Mesendoderm (in vitro differentiated cells): ENCODE data around the gene NISCH.

Source experiments
- DNase-seq: peaks from one replicate; pipeline ENCODE4 v3.0.0; 2013
- H2AK5ac ChIP-seq: 2 replicates; pipeline ENCODE4 v1.6.1; 2013; ENCODE audit warnings: low read length, inconsistent platforms
- H2BK120ac ChIP-seq: 2 replicates; pipeline ENCODE4 v1.6.1; 2013; ENCODE audit warnings: low read depth, mild to moderate bottlenecking, low read length, moderate library complexity, mixed read lengths
- H2BK15ac ChIP-seq: replicated peaks from 2 replicates; pipeline ENCODE4 v1.6.1; 2013; ENCODE audit warnings: low read depth, mild to moderate bottlenecking, moderate library complexity
- H2BK5ac ChIP-seq: 2 replicates; pipeline ENCODE4 v1.6.1; 2013; ENCODE audit warnings: low read length, inconsistent platforms
- H3K18ac ChIP-seq: 2 replicates; pipeline ENCODE4 v1.6.1; 2013; ENCODE audit warnings: mild to moderate bottlenecking, low read length, mixed read lengths
- H3K23ac ChIP-seq: one replicate; pipeline ENCODE4 v1.6.1; 2013; ENCODE audit warnings: low read length
- H3K27ac ChIP-seq: 2 replicates; pipeline ENCODE4 v1.5.1; 2013; ENCODE audit warnings: low read depth, mild to moderate bottlenecking, inconsistent platforms, low read length, moderate library complexity
- H3K27me3 ChIP-seq: 2 replicates; pipeline ENCODE4 v1.6.1; 2013; ENCODE audit warnings: low read length, control low read depth, mild to moderate bottlenecking, inconsistent platforms; ENCODE audit not compliant: insufficient read depth, poor library complexity
- H3K36me3 ChIP-seq: 2 replicates; pipeline ENCODE4 v1.6.1; 2013; ENCODE audit warnings: low read length, inconsistent platforms; ENCODE audit not compliant: control insufficient read depth, insufficient read depth
- H3K4ac ChIP-seq: one replicate; pipeline ENCODE4 v1.6.1; 2013; ENCODE audit warnings: low read depth, mild to moderate bottlenecking, low read length, moderate library complexity
- H3K4me1 ChIP-seq: 2 replicates; pipeline ENCODE4 v1.6.1; 2013; ENCODE audit warnings: low read depth, low read length, inconsistent platforms; ENCODE audit not compliant: control insufficient read depth
- H3K4me2 ChIP-seq: 2 replicates; pipeline ENCODE4 v1.6.1; 2013; ENCODE audit warnings: low read length
- H3K4me3 ChIP-seq: 2 replicates; pipeline ENCODE4 v1.5.1; 2013; ENCODE audit warnings: mild to moderate bottlenecking, low read length
- H3K56ac ChIP-seq: one replicate; pipeline ENCODE4 v1.6.1; 2013; ENCODE audit warnings: low read length
- H3K79me1 ChIP-seq: 2 replicates; pipeline ENCODE4 v1.6.1; 2013; ENCODE audit warnings: low read length, inconsistent platforms
- H3K79me2 ChIP-seq: 2 replicates; pipeline ENCODE4 v1.6.1; 2013; ENCODE audit warnings: mild to moderate bottlenecking, low read length; ENCODE audit not compliant: control insufficient read depth, insufficient read depth
- H3K9ac ChIP-seq: 2 replicates; pipeline ENCODE4 v1.6.1; 2013; ENCODE audit warnings: low read length, inconsistent platforms
- H4K5ac ChIP-seq: one replicate; pipeline ENCODE4 v1.6.1; 2013; ENCODE audit warnings: low read length
- H4K8ac ChIP-seq: one replicate; pipeline ENCODE4 v1.6.1; 2013; ENCODE audit warnings: low read depth, mild to moderate bottlenecking, control low read depth, low read length, moderate library complexity
- WGBS: extraction: QIAGEN DNeasy Blood & Tissue Kit; methylation state at CpG from one replicate; pipeline ENCODE4 v1.1.7; 2013; ENCODE audit warnings: low lambda C conversion rate, missing lambda C conversion rate; ENCODE audit not compliant: insufficient coverage; ENCODE audit errors: extremely low coverage; 5-methylcytosine and 5-hydroxymethylcytosine counted together

NISCH gene

DNA sequence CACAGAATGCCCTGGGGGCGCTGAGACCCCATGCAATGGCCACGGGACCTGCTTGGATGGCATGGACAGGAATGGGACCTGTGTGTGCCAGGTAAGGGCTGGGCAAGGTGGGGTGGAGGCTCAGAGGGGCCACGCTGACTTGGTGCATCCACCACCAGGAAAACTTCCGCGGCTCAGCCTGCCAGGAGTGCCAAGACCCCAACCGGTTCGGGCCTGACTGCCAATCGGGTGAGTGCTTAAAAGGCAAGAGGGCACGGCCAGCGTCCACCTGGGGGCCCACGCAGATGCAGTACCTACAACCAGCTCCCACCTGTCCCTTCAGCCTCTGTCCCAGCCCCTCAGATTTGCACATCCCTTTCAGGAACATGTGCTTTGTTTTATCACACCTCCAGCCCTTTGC lies 46.6 kb downstream of the NISCH start:
- no peaks in the 10 kb centered on the region for H3K27me3 ChIP-seq
- no peak overlapping the region for H3K56ac ChIP-seq
- no peaks in the 10 kb centered on the region for H3K36me3 ChIP-seq
- no peak overlapping the region for H3K23ac ChIP-seq
- H2BK15ac ChIP-seq: no peak overlapping the region
- no peaks in the 10 kb centered on the region for H3K4me1 ChIP-seq
- H2BK5ac ChIP-seq: no peak overlapping the region
- no peaks in the 10 kb centered on the region for H3K79me2 ChIP-seq
- no peak overlapping the region for H4K5ac ChIP-seq
- no peak for DNase-seq
- no peak overlapping the region for H2AK5ac ChIP-seq
- H3K18ac ChIP-seq: no peak overlapping the region
- H3K79me1 ChIP-seq: no peaks in the 10 kb centered on the region
- no peak overlapping the region for H3K27ac ChIP-seq
- H3K4me2 ChIP-seq: no peak overlapping the region
- no peak overlapping the region for H4K8ac ChIP-seq
- no CpG with 5 or more reads among the region's 11 CpGs for WGBS
- H3K4ac ChIP-seq: no peak overlapping the region
- no peak overlapping the region for H2BK120ac ChIP-seq
- H3K4me3 ChIP-seq: no peak overlapping the region
- no peak overlapping the region for H3K9ac ChIP-seq

- no peak overlapping the region for H2AK5ac ChIP-seq
- H3K79me1 ChIP-seq: no peaks in the 10 kb centered on the region
- no peak overlapping the region for H3K9ac ChIP-seq
- H3K56ac ChIP-seq: no peak overlapping the region
- H3K4me2 ChIP-seq: no peak overlapping the region
- H4K5ac ChIP-seq: no peak overlapping the region
- no peak overlapping the region for H4K8ac ChIP-seq
- H3K79me2 ChIP-seq: no peaks in the 10 kb centered on the region
- DNase-seq: no peak
- no peak overlapping the region for H2BK15ac ChIP-seq
- H3K4ac ChIP-seq: no peak overlapping the region
- no peak overlapping the region for H2BK120ac ChIP-seq
- H3K23ac ChIP-seq: no peak overlapping the region
- no peak overlapping the region for H2BK5ac ChIP-seq
- no peaks in the 10 kb centered on the region for H3K36me3 ChIP-seq
- no CpG with 5 or more reads among the region's 11 CpGs for WGBS
- no peak overlapping the region for H3K18ac ChIP-seq
- H3K4me3 ChIP-seq: no peak overlapping the region
- no peaks in the 10 kb centered on the region for H3K27me3 ChIP-seq
- H3K4me1 ChIP-seq: no peaks in the 10 kb centered on the region
- no peak overlapping the region for H3K27ac ChIP-seq
These were observed 47.5 kb downstream of the NISCH start for GRCh38 chr3:52502808-52503350.

DNA sequence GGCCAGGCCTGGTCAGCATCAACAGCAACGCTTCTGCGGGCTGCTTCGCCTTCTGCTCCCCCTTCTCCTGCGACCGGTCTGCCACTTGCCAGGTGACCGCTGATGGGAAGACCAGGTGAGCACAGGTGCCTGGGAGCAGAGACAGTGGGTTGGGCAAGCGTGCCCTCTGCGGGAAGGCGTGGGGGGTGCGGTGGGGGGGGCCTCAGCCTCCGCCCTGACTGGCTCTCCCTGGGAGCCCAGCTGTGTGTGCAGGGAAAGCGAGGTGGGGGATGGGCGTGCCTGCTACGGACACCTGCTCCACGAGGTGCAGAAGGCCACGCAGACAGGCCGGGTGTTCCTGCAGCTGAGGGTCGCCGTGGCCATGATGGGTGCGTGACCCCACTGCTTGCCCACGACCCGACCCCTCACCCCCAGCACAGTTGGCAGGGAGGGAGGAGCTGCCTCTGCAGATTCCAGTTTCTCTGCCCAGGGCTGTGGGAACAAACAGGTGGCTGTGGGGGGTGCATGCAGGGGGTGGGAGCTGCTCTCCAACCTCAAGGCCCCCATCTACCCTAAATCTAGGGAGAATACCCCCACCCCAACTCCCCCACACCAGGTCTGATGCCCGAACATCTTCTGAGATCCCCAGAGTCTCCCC lies 48.5 kb downstream of the NISCH start:
- H2AK5ac ChIP-seq: no peak overlapping the region
- no peak overlapping the region for H2BK120ac ChIP-seq
- H3K79me1 ChIP-seq: no peaks in the 10 kb centered on the region
- H3K9ac ChIP-seq: no peak overlapping the region
- no peak overlapping the region for H4K5ac ChIP-seq
- H3K4ac ChIP-seq: no peak overlapping the region
- no CpG with 5 or more reads among the region's 23 CpGs for WGBS
- H3K79me2 ChIP-seq: no peaks in the 10 kb centered on the region
- H3K36me3 ChIP-seq: no peaks in the 10 kb centered on the region
- no peak overlapping the region for H3K56ac ChIP-seq
- no peaks in the 10 kb centered on the region for H3K4me1 ChIP-seq
- H2BK5ac ChIP-seq: no peak overlapping the region
- no peak for DNase-seq
- H2BK15ac ChIP-seq: no peak overlapping the region
- H3K4me2 ChIP-seq: no peak overlapping the region
- no peak overlapping the region for H3K27ac ChIP-seq
- H3K27me3 ChIP-seq: no peaks in the 10 kb centered on the region
- no peak overlapping the region for H3K23ac ChIP-seq
- no peak overlapping the region for H4K8ac ChIP-seq
- no peak overlapping the region for H3K18ac ChIP-seq
- H3K4me3 ChIP-seq: no peak overlapping the region

- no peaks in the 10 kb centered on the region for H3K4me1 ChIP-seq
- no peak overlapping the region for H2BK15ac ChIP-seq
- H3K4ac ChIP-seq: no peak overlapping the region
- no peaks in the 10 kb centered on the region for H3K79me1 ChIP-seq
- H2BK120ac ChIP-seq: no peak overlapping the region
- H3K18ac ChIP-seq: no peak overlapping the region
- no peak for DNase-seq
- H3K27ac ChIP-seq: no peak overlapping the region
- no peaks in the 10 kb centered on the region for H3K27me3 ChIP-seq
- H3K56ac ChIP-seq: no peak overlapping the region
- no CpG with 5 or more reads among the region's 10 CpGs for WGBS
- no peak overlapping the region for H3K4me3 ChIP-seq
- no peak overlapping the region for H3K9ac ChIP-seq
- no peak overlapping the region for H4K5ac ChIP-seq
- H4K8ac ChIP-seq: no peak overlapping the region
- H3K23ac ChIP-seq: no peak overlapping the region
- no peak overlapping the region for H2AK5ac ChIP-seq
- no peak overlapping the region for H2BK5ac ChIP-seq
- no peaks in the 10 kb centered on the region for H3K36me3 ChIP-seq
- no peaks in the 10 kb centered on the region for H3K79me2 ChIP-seq
- no peak overlapping the region for H3K4me2 ChIP-seq
These were observed 49.6 kb downstream of the NISCH start for GRCh38 chr3:52504977-52505376.

- Histone ChIP-seq H2BK5ac (no peak overlapping the region), H4K5ac (no peak overlapping the region), H2AK5ac (no peak overlapping the region), H3K27me3 (no peaks in the 10 kb centered on the region), H3K23ac (no peak overlapping the region), H3K79me1 (no peaks in the 10 kb centered on the region), H3K4me1 (no peaks in the 10 kb centered on the region), H4K8ac (no peak overlapping the region), H3K36me3 (no peaks in the 10 kb centered on the region), H2BK15ac (no peak overlapping the region), H3K4me3 (no peak overlapping the region), H3K79me2 (no peaks in the 10 kb centered on the region), H3K27ac (no peak overlapping the region), H2BK120ac (no peak overlapping the region), H3K4me2 (no peak overlapping the region), H3K56ac (no peak overlapping the region), H3K18ac (no peak overlapping the region), H3K9ac (no peak overlapping the region), H3K4ac (no peak overlapping the region)
- DNase-seq: peak; percentile 17
- WGBS: no CpG with 5 or more reads among the region's 27 CpGs
These were observed 51.0 kb downstream of the NISCH start for GRCh38 chr3:52506266-52506966.
